HEK293 (cell line): ENCODE data around the gene GLT1D1.

ENCODE experiments used
- CTCF ChIP-seq: fragments of 450-650 bp; formaldehyde crosslinking; IDR thresholded peaks from 2 replicates; pipeline ENCODE4 v1.5.1; 2016; ENCODE audit warnings: missing biosample characterization, missing genetic modification characterization
- KLF10 ChIP-seq: fragments of 450-650 bp; IDR thresholded peaks from 2 replicates; pipeline ENCODE4 v1.5.1; 2018; ENCODE audit warnings: missing biosample characterization, mild to moderate bottlenecking, missing genetic modification characterization
- REPIN1 ChIP-seq: fragments of 450-650 bp; formaldehyde crosslinking; IDR thresholded peaks from 2 replicates; pipeline ENCODE4 v1.5.1; 2017; ENCODE audit warnings: missing biosample characterization, missing genetic modification characterization, low read depth
- REST ChIP-seq: fragments of 450-650 bp; formaldehyde crosslinking; IDR thresholded peaks from 2 replicates; pipeline ENCODE4 v1.5.1; 2016; ENCODE audit warnings: missing biosample characterization, missing genetic modification characterization
- ZFP41 ChIP-seq: fragments of 450-650 bp; formaldehyde crosslinking; IDR thresholded peaks from 2 replicates; pipeline ENCODE4 v1.5.1; 2016; ENCODE audit warnings: missing biosample characterization, missing genetic modification characterization, borderline replicate concordance
- ZNF184 ChIP-seq: fragments of 450-650 bp; IDR thresholded peaks from 2 replicates; pipeline ENCODE4 v1.5.1; 2018; ENCODE audit warnings: missing biosample characterization, mild to moderate bottlenecking, missing genetic modification characterization
- ZNF24 ChIP-seq: fragments of 450-650 bp; formaldehyde crosslinking; IDR thresholded peaks from 2 replicates; pipeline ENCODE4 v1.5.1; 2016; ENCODE audit warnings: missing biosample characterization, missing genetic modification characterization
- ZNF473 ChIP-seq: fragments of 450-650 bp; formaldehyde crosslinking; IDR thresholded peaks from 2 replicates; pipeline ENCODE4 v1.5.1; 2017; ENCODE audit warnings: missing biosample characterization, missing genetic modification characterization
- ZNF621 ChIP-seq: fragments of 450-650 bp; formaldehyde crosslinking; IDR thresholded peaks from 2 replicates; pipeline ENCODE4 v1.5.1; 2017; ENCODE audit warnings: missing biosample characterization, missing genetic modification characterization
- ZNF776 ChIP-seq: fragments of 450-650 bp; formaldehyde crosslinking; IDR thresholded peaks from 2 replicates; pipeline ENCODE4 v1.5.0; 2017; ENCODE audit warnings: missing biosample characterization, missing genetic modification characterization, borderline replicate concordance

GRCh38 chr12:128827724-128828123, 25.6 kb upstream of the GLT1D1 start:
- TF ChIP-seq REST = no peak
- no peak for TF ChIP-seq ZNF184 (tag by site-specific recombination)
- TF ChIP-seq KLF10 = no peak
- no peak for TF ChIP-seq ZNF621 (tag by site-specific recombination)
- TF ChIP-seq ZNF776 = no peak
- no peak for TF ChIP-seq ZFP41 (tag by site-specific recombination)
- no peak for TF ChIP-seq ZNF473 (tag by site-specific recombination)
- no peak for TF ChIP-seq CTCF (tag by site-specific recombination)
- TF ChIP-seq REPIN1 (tag by site-specific recombination) = no peak
- TF ChIP-seq ZNF24 (tag by site-specific recombination) = no peak
